ENCODE measurements around the gene GRPEL1. TPM values are rescaled to one million over a fixed set of nuclear protein-coding genes. Genes with fewer than 3 reads are reported as not detected.

GRPEL1 gene
- total RNA-seq, 3 donors from 2014 or later (not counting 1 experiment from before 2014, with no cell fraction given): 20.1 to 37.8 (median 36.8) TPM

DNA sequence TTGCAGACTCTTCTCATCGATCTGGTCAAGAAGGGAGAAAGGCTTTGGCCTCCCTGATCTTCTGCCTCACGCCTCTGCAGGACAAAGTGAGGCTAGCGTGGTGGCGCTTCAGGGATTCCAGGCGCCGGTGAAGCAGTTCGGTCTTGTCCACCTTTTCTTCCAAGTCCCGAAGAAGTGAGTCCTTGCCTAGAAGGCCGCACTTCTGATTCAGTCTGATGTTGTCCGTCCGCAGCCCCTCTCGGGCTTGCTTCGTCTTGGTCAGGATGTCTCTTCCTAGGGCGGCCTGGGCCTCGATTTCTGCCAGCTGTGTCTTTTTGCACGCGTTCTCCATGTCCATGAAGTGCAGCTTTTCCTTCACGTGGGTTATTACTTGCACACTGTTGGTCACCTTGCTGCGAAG is 26.6 kb downstream of the GRPEL1 start:
- Mint-ChIP-seq H3K4me1 (peaks cover 26 to 42% of the 10 kb centered on the region in 2 donors), H3K27me3 (ENCODE audit: low read depth in 2 of 2) (no peaks in the 10 kb centered on the region), H3K9me3 (no peaks in the 10 kb centered on the region), H3K36me3 (no peaks in the 10 kb centered on the region), H3K27ac (no peak overlapping the region), H3K4me3 (peak overlapping the region; percentile 82)
- Histone ChIP-seq H3K27ac (ENCODE audit: low read length) (no peak overlapping the region), H3K4me3 (ENCODE audit: low read length) (no peak overlapping the region), H3K27me3 (ENCODE audit: control insufficient read depth, insufficient read depth, low read length) (no peaks in the 10 kb centered on the region), H3K9me3 (ENCODE audit: control insufficient read depth, insufficient read depth, low read length) (no peaks in the 10 kb centered on the region), H3K36me3 (ENCODE audit: control insufficient read depth, insufficient read depth, low read length) (no peaks in the 10 kb centered on the region), H3K4me1 (ENCODE audit: control insufficient read depth, insufficient read depth, low read length) (peaks cover 38% of the 10 kb centered on the region)
- no peak for DNase-seq
- ATAC-seq: no peak
- intact Hi-C loops (cut with micrococcal nuclease): no loop called here
- WGBS (ENCODE audit: insufficient coverage): 92% methylated on average over 19 of the region's 19 CpGs
- TF ChIP-seq, protein P1, sequence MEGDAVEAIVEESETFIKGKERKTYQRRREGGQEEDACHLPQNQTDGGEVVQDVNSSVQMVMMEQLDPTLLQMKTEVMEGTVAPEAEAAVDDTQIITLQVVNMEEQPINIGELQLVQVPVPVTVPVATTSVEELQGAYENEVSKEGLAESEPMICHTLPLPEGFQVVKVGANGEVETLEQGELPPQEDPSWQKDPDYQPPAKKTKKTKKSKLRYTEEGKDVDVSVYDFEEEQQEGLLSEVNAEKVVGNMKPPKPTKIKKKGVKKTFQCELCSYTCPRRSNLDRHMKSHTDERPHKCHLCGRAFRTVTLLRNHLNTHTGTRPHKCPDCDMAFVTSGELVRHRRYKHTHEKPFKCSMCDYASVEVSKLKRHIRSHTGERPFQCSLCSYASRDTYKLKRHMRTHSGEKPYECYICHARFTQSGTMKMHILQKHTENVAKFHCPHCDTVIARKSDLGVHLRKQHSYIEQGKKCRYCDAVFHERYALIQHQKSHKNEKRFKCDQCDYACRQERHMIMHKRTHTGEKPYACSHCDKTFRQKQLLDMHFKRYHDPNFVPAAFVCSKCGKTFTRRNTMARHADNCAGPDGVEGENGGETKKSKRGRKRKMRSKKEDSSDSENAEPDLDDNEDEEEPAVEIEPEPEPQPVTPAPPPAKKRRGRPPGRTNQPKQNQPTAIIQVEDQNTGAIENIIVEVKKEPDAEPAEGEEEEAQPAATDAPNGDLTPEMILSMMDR (IDR thresholded peaks at IDR 0.05): no peak

DNA sequence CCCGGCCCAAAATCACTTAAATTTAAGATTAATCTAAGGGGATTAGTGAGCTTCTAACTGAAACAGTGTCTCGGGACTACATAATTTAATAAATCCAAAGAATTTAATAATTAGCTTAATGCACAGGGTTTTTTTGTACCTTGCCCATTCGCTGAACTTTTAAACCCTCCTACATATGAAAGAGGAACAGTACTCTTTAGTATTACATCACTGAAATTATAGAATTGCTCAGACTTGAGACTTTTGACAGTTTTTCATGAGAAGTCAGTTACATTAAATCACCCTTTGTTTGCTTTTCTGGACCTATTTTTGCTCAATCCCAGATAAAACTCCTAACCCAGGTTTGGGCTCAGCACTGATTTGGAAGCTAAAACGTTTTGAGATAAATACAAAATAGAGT is 27.1 kb downstream of the GRPEL1 start:
- no peak for ATAC-seq
- H3K4me3 Mint-ChIP-seq: peak overlapping the region; percentile 69
- TF ChIP-seq, protein P1 (IDR thresholded peaks at IDR 0.05): no peak
- H3K27me3 Mint-ChIP-seq (ENCODE audit: low read depth in 2 of 2): no peaks in the 10 kb centered on the region
- WGBS (ENCODE audit: insufficient coverage): 82% methylated on average over 2 of the region's 4 CpGs
- no peaks in the 10 kb centered on the region for H3K36me3 Mint-ChIP-seq
- no peaks in the 10 kb centered on the region for H3K9me3 Mint-ChIP-seq
- Histone ChIP-seq H3K4me3 (ENCODE audit: low read length) (no peak overlapping the region), H3K36me3 (ENCODE audit: control insufficient read depth, insufficient read depth, low read length) (no peaks in the 10 kb centered on the region), H3K4me1 (ENCODE audit: control insufficient read depth, insufficient read depth, low read length) (peaks cover 33% of the 10 kb centered on the region), H3K9me3 (ENCODE audit: control insufficient read depth, insufficient read depth, low read length) (no peaks in the 10 kb centered on the region), H3K27ac (ENCODE audit: low read length) (no peak overlapping the region), H3K27me3 (ENCODE audit: control insufficient read depth, insufficient read depth, low read length) (no peaks in the 10 kb centered on the region)
- no peak overlapping the region for H3K27ac Mint-ChIP-seq
- peaks cover 24 to 37% of the 10 kb centered on the region in 2 donors for H3K4me1 Mint-ChIP-seq
- intact Hi-C loops (cut with micrococcal nuclease): no loop called here
- DNase-seq: no peak

DNA sequence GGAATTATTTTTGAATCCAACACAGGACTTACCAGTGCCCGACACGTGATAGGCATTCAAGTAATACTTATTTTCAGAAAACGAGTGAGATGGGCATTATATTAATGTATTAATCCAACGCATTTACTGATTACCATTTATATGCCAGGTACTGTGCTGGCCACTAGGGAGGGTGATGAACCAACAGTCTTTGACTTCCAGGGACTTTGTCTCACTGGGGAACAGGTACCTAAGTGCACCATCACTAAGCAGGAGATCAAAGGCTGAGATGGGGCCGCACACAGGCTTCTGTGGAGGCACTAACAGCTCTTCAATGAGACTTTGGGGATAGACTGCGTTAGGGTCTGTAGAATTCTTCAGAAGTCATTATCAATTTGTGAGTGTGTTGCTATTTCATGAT is 30.4 kb downstream of the GRPEL1 start:
- H3K4me3 Mint-ChIP-seq: no peak overlapping the region

More for the DNA sequence above, 30.4 kb downstream of the GRPEL1 start:
- H3K4me1 ChIP-seq (ENCODE audit: control insufficient read depth, insufficient read depth, low read length): peaks cover 12% of the 10 kb centered on the region
- peaks cover 1% of the 10 kb centered on the region for H3K36me3 ChIP-seq (ENCODE audit: control insufficient read depth, insufficient read depth, low read length)
- H3K27ac Mint-ChIP-seq: no peak overlapping the region
- H3K27me3 Mint-ChIP-seq (ENCODE audit: low read depth in 2 of 2): no peaks in the 10 kb centered on the region
- H3K27ac ChIP-seq (ENCODE audit: low read length): no peak overlapping the region
- no peaks in the 10 kb centered on the region for H3K9me3 Mint-ChIP-seq
- no peak overlapping the region for H3K4me3 ChIP-seq (ENCODE audit: low read length)
- WGBS (ENCODE audit: insufficient coverage): 74% methylated on average over 6 of the region's 6 CpGs
- peaks cover 8 to 9% of the 10 kb centered on the region in 2 donors for H3K4me1 Mint-ChIP-seq
- TF ChIP-seq, protein P1 (IDR thresholded peaks at IDR 0.05): no peak
- intact Hi-C loops (cut with micrococcal nuclease): no loop called here
- H3K36me3 Mint-ChIP-seq: no peaks in the 10 kb centered on the region
- no peaks in the 10 kb centered on the region for H3K27me3 ChIP-seq (ENCODE audit: control insufficient read depth, insufficient read depth, low read length)
- no peak for ATAC-seq
- DNase-seq: peak in 1 of 2 donors; percentile 50
- no peaks in the 10 kb centered on the region for H3K9me3 ChIP-seq (ENCODE audit: control insufficient read depth, insufficient read depth, low read length)

Data from natural killer cell (primary cell).